HL-60 (cell line): ENCODE results near the gene ZCCHC24.
A peak's percentile ranks its signal among the peaks of the same experiment; 100 is the strongest.

Source experiments
- DNase-seq, 2 experiments: peaks; one replicate each; pipeline ENCODE4 v3.0.0-alpha.2; 2010 to 2020; ENCODE audit warnings: low read depth in 1 of 2, low spot score in 1 of 2
- H3K27ac ChIP-seq: fragments of 250-450 bp; sonication (Bioruptor Pico); replicated peaks from 2 replicates; pipeline ENCODE4 v1.5.1; 2020; ENCODE audit warnings: mild to moderate bottlenecking, moderate library complexity
- H3K27me3 ChIP-seq: fragments of 250-450 bp; sonication (Bioruptor Pico); 2 replicates; pipeline ENCODE4 v1.5.1; 2021; ENCODE audit warnings: mild to moderate bottlenecking, moderate library complexity; ENCODE audit not compliant: insufficient read depth, poor library complexity, severe bottlenecking
- H3K4me3 ChIP-seq: replicated peaks from 2 replicates; pipeline ENCODE4 v1.5.1; 2011; ENCODE audit warnings: mild to moderate bottlenecking, control low read depth, low read length; ENCODE audit not compliant: insufficient read depth
- GABPA ChIP-seq: IDR thresholded peaks from 2 replicates; pipeline ENCODE4 v1.6.1; 2012; ENCODE audit warnings: low read depth
- POLR2AphosphoS5 ChIP-seq: IDR thresholded peaks from 2 replicates; pipeline ENCODE4 v1.6.1; 2012; ENCODE audit warnings: low read depth
- SPI1 ChIP-seq: IDR thresholded peaks from 2 replicates; pipeline ENCODE4 v1.6.1; 2012; ENCODE audit warnings: low read depth, mild to moderate bottlenecking, borderline replicate concordance
- TF ChIP-seq, protein P1 (sequence below): IDR thresholded peaks from one replicate; pipeline ENCODE4 v1.5.1; 2011; ENCODE audit warnings: low read length, control low read depth, inconsistent platforms; ENCODE audit not compliant: insufficient read depth
- TF ChIP-seq, protein P2 (sequence below): IDR thresholded peaks from 2 replicates; pipeline ENCODE4 v1.6.1; 2012; ENCODE audit warnings: low read depth; ENCODE audit not compliant: insufficient replicate concordance

The ZCCHC24 gene

DNA sequence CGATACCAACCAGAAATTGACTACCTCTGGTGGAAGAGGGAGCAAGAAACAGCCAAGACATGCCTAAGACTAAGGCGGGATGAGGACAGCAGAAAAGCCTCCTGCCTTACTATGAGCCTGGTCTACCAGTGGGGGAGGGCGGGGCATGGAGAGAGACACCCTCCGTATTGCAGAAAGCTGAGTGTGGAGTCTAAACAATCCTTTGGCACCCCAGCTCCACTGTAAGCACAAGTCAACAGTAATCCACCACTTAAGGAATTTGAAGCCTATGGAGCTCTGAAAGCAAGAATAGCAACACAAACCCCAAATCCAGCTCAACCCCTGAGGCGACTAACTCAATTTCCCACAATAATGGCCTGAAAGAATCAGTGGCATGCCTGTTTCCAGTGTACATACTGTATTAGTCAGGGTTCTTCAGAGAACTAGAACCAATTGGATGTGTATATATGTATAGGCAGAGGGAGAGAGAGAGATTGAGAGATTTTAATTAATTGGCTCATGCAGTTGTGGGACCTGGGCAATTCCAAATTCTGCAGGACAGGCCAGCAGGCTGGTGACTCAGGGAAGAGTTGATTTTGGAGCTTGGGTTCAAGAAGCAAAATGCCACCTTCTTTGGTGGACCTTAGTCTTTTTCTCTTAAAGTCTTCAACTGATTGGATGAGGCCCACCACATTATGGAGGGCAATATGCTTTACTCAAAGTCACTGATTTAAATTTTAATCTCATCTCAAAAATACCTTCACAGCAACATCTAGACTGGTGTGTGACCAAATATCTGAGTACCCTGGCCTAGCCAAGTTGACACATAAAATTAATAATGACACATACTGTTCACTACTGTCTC is 84.7 kb downstream of the ZCCHC24 start:
- TF ChIP-seq, protein P1, sequence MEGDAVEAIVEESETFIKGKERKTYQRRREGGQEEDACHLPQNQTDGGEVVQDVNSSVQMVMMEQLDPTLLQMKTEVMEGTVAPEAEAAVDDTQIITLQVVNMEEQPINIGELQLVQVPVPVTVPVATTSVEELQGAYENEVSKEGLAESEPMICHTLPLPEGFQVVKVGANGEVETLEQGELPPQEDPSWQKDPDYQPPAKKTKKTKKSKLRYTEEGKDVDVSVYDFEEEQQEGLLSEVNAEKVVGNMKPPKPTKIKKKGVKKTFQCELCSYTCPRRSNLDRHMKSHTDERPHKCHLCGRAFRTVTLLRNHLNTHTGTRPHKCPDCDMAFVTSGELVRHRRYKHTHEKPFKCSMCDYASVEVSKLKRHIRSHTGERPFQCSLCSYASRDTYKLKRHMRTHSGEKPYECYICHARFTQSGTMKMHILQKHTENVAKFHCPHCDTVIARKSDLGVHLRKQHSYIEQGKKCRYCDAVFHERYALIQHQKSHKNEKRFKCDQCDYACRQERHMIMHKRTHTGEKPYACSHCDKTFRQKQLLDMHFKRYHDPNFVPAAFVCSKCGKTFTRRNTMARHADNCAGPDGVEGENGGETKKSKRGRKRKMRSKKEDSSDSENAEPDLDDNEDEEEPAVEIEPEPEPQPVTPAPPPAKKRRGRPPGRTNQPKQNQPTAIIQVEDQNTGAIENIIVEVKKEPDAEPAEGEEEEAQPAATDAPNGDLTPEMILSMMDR, result no peak
- TF ChIP-seq SPI1 (no peak), GABPA (no peak), POLR2AphosphoS5 (no peak)
- TF ChIP-seq, protein P2, sequence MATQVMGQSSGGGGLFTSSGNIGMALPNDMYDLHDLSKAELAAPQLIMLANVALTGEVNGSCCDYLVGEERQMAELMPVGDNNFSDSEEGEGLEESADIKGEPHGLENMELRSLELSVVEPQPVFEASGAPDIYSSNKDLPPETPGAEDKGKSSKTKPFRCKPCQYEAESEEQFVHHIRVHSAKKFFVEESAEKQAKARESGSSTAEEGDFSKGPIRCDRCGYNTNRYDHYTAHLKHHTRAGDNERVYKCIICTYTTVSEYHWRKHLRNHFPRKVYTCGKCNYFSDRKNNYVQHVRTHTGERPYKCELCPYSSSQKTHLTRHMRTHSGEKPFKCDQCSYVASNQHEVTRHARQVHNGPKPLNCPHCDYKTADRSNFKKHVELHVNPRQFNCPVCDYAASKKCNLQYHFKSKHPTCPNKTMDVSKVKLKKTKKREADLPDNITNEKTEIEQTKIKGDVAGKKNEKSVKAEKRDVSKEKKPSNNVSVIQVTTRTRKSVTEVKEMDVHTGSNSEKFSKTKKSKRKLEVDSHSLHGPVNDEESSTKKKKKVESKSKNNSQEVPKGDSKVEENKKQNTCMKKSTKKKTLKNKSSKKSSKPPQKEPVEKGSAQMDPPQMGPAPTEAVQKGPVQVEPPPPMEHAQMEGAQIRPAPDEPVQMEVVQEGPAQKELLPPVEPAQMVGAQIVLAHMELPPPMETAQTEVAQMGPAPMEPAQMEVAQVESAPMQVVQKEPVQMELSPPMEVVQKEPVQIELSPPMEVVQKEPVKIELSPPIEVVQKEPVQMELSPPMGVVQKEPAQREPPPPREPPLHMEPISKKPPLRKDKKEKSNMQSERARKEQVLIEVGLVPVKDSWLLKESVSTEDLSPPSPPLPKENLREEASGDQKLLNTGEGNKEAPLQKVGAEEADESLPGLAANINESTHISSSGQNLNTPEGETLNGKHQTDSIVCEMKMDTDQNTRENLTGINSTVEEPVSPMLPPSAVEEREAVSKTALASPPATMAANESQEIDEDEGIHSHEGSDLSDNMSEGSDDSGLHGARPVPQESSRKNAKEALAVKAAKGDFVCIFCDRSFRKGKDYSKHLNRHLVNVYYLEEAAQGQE, result no peak
- Histone ChIP-seq H3K4me3 (no peak overlapping the region), H3K27ac (no peak overlapping the region), H3K27me3 (no peaks in the 10 kb centered on the region)
- DNase-seq, result no peak

DNA sequence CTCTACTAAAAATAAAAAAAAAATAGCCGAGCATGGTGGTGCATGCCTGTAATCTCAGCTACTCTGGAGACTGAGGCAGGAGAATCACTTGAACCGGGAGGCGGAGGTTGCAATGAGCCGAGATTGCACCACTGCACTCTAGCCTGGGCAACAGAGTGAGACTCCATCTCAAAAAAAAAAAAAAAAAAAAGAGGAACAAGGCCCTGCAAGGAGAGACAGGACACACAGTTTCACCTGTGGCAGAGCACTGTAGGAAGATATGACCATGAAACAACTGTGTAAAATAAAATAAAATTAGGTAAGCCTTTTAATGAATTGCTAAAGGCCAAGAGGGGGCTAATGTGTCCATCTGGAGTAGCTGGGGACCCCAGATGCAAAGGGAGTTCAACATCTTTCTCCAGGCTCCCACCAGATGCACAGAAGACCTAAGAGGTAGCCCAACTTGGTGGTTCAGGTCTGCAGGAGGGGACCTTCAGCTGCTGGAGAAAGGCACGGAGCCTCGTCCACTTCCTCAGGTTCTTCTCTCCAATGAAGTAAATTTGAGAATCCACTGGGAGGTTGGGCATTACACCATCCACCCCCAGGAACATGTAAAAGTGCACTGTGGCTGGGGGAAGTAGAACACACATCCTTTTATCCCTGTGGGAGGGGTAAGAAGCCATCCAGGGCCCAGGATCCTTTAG is 85.5 kb downstream of the ZCCHC24 start:
- Histone ChIP-seq H3K27ac (no peak overlapping the region), H3K27me3 (no peaks in the 10 kb centered on the region), H3K4me3 (no peak overlapping the region)
- no peak for TF ChIP-seq GABPA
- TF ChIP-seq POLR2AphosphoS5, result no peak
- TF ChIP-seq, protein P1, result no peak
- peak; percentile 22; the same call in 1 of the 2 replicates for TF ChIP-seq SPI1
- TF ChIP-seq, protein P2, result no peak
- DNase-seq, result no peak

DNA sequence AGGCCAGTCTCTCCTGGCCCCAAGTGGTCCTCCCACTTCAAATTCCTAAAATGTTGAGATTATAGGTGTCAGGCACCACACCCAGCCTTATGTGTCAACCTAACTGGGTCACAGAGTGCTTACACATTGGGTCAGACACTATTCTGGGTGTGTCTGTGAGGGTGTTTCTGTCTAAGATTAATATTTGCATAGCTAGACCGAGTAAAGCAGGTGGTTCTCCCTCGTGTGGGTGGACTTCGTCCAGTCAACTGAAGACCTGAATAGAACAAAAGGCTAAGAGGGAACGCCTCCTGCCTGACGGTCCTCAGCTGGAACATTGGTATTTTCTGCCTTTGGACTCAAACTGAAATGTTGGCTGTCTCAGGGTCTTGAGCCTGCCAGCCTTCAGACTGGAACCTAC is 86.6 kb downstream of the ZCCHC24 start:
- no peaks in the 10 kb centered on the region for H3K27me3 ChIP-seq
- no peak overlapping the region for H3K27ac ChIP-seq
- DNase-seq, result no peak
- TF ChIP-seq, protein P1, result no peak
- TF ChIP-seq, protein P2, result no peak
- H3K4me3 ChIP-seq, result no peak overlapping the region
